Measurements from ENCODE around the gene PRDM9.

The PRDM9 gene

GRCh38 chr5:23507278-23507685, at the start of gene PRDM9:
Gene PRDM9 (plus strand): TSS chr5:23507609. CDS start chr5:23509034, 1,425 bp downstream.
- H3K27ac ChIP-seq (ENCODE audit: low read length): no peak within 1 kb of the TSS
- H3K9me3 ChIP-seq (ENCODE audit: control insufficient read depth in 1 of 2, low read length in 2 of 2): peaks cover 0 to 6% of the 10 kb centered on the region in 2 donors
- no peaks in the 10 kb centered on the region for H3K4me1 ChIP-seq (ENCODE audit: control insufficient read depth in 1 of 2, insufficient read depth in 2 of 2, low read length in 2 of 2)
- H3K27me3 ChIP-seq (ENCODE audit: low read depth, low read length): no peaks in the 10 kb centered on the region
- H3K4me3 ChIP-seq (ENCODE audit: low read depth in 1 of 2, low read length in 2 of 2): peak within 1 kb of the TSS; percentile 3 to 40
- H3K36me3 ChIP-seq (ENCODE audit: control insufficient read depth in 1 of 2, insufficient read depth in 2 of 2, low read length in 2 of 2): no peaks in the 10 kb centered on the region

- H3K36me3 ChIP-seq (ENCODE audit: control insufficient read depth in 1 of 2, insufficient read depth in 2 of 2, low read length in 2 of 2): no peaks in the 10 kb centered on the region
- no peak overlapping the region for H3K4me3 ChIP-seq (ENCODE audit: low read depth in 1 of 2, low read length in 2 of 2)
- H3K27ac ChIP-seq (ENCODE audit: low read length): no peak overlapping the region
- H3K4me1 ChIP-seq (ENCODE audit: control insufficient read depth in 1 of 2, insufficient read depth in 2 of 2, low read length in 2 of 2): no peaks in the 10 kb centered on the region
- H3K27me3 ChIP-seq (ENCODE audit: low read depth, low read length): no peaks in the 10 kb centered on the region
- H3K9me3 ChIP-seq (ENCODE audit: control insufficient read depth in 1 of 2, low read length in 2 of 2): no peaks in the 10 kb centered on the region
These were observed 49.6 kb upstream of the PRDM9 start for GRCh38 chr5:23457780-23458179.

- H3K4me3 ChIP-seq (ENCODE audit: low read depth in 1 of 2, low read length in 2 of 2): no peak overlapping the region
- no peak overlapping the region for H3K27ac ChIP-seq (ENCODE audit: low read length)
- H3K4me1 ChIP-seq (ENCODE audit: control insufficient read depth in 1 of 2, insufficient read depth in 2 of 2, low read length in 2 of 2): no peaks in the 10 kb centered on the region
- no peaks in the 10 kb centered on the region for H3K9me3 ChIP-seq (ENCODE audit: control insufficient read depth in 1 of 2, low read length in 2 of 2)
- no peaks in the 10 kb centered on the region for H3K36me3 ChIP-seq (ENCODE audit: control insufficient read depth in 1 of 2, insufficient read depth in 2 of 2, low read length in 2 of 2)
- no peaks in the 10 kb centered on the region for H3K27me3 ChIP-seq (ENCODE audit: low read depth, low read length)
These were observed 48.2 kb upstream of the PRDM9 start for GRCh38 chr5:23459214-23459613.

- H3K4me3 ChIP-seq (ENCODE audit: low read depth in 1 of 2, low read length in 2 of 2): no peak overlapping the region
- no peaks in the 10 kb centered on the region for H3K4me1 ChIP-seq (ENCODE audit: control insufficient read depth in 1 of 2, insufficient read depth in 2 of 2, low read length in 2 of 2)
- H3K36me3 ChIP-seq (ENCODE audit: control insufficient read depth in 1 of 2, insufficient read depth in 2 of 2, low read length in 2 of 2): no peaks in the 10 kb centered on the region
- no peaks in the 10 kb centered on the region for H3K27me3 ChIP-seq (ENCODE audit: low read depth, low read length)
- H3K27ac ChIP-seq (ENCODE audit: low read length): no peak overlapping the region
- H3K9me3 ChIP-seq (ENCODE audit: control insufficient read depth in 1 of 2, low read length in 2 of 2): no peaks in the 10 kb centered on the region
These were observed 45.8 kb upstream of the PRDM9 start for GRCh38 chr5:23461576-23461975.

GRCh38 chr5:23466401-23466912, 41.0 kb upstream of the PRDM9 start:
- H3K4me3 ChIP-seq (ENCODE audit: low read depth in 1 of 2, low read length in 2 of 2): no peak overlapping the region
- no peak overlapping the region for H3K27ac ChIP-seq (ENCODE audit: low read length)

GRCh38 chr5:23468658-23469057, 38.8 kb upstream of the PRDM9 start:
- no peaks in the 10 kb centered on the region for H3K27me3 ChIP-seq (ENCODE audit: low read depth, low read length)
- no peaks in the 10 kb centered on the region for H3K9me3 ChIP-seq (ENCODE audit: control insufficient read depth in 1 of 2, low read length in 2 of 2)
- H3K4me1 ChIP-seq (ENCODE audit: control insufficient read depth in 1 of 2, insufficient read depth in 2 of 2, low read length in 2 of 2): no peaks in the 10 kb centered on the region
- H3K4me3 ChIP-seq (ENCODE audit: low read depth in 1 of 2, low read length in 2 of 2): no peak overlapping the region
- no peaks in the 10 kb centered on the region for H3K36me3 ChIP-seq (ENCODE audit: control insufficient read depth in 1 of 2, insufficient read depth in 2 of 2, low read length in 2 of 2)
- H3K27ac ChIP-seq (ENCODE audit: low read length): no peak overlapping the region

More at GRCh38 chr5:23466401-23466912, 41.0 kb upstream of the PRDM9 start:
- H3K4me1 ChIP-seq (ENCODE audit: control insufficient read depth in 1 of 2, insufficient read depth in 2 of 2, low read length in 2 of 2): no peaks in the 10 kb centered on the region
- no peaks in the 10 kb centered on the region for H3K9me3 ChIP-seq (ENCODE audit: control insufficient read depth in 1 of 2, low read length in 2 of 2)
- H3K36me3 ChIP-seq (ENCODE audit: control insufficient read depth in 1 of 2, insufficient read depth in 2 of 2, low read length in 2 of 2): no peaks in the 10 kb centered on the region
- no peaks in the 10 kb centered on the region for H3K27me3 ChIP-seq (ENCODE audit: low read depth, low read length)

- no peaks in the 10 kb centered on the region for H3K9me3 ChIP-seq (ENCODE audit: control insufficient read depth in 1 of 2, low read length in 2 of 2)
- H3K36me3 ChIP-seq (ENCODE audit: control insufficient read depth in 1 of 2, insufficient read depth in 2 of 2, low read length in 2 of 2): no peaks in the 10 kb centered on the region
These were observed 33.5 kb upstream of the PRDM9 start for GRCh38 chr5:23473915-23474314.

GRCh38 chr5:23474315-23474714, 33.1 kb upstream of the PRDM9 start:
- no peaks in the 10 kb centered on the region for H3K36me3 ChIP-seq (ENCODE audit: control insufficient read depth in 1 of 2, insufficient read depth in 2 of 2, low read length in 2 of 2)
- H3K27me3 ChIP-seq (ENCODE audit: low read depth, low read length): no peaks in the 10 kb centered on the region
- no peaks in the 10 kb centered on the region for H3K9me3 ChIP-seq (ENCODE audit: control insufficient read depth in 1 of 2, low read length in 2 of 2)
- H3K4me3 ChIP-seq (ENCODE audit: low read depth in 1 of 2, low read length in 2 of 2): no peak overlapping the region
- H3K27ac ChIP-seq (ENCODE audit: low read length): no peak overlapping the region
- H3K4me1 ChIP-seq (ENCODE audit: control insufficient read depth in 1 of 2, insufficient read depth in 2 of 2, low read length in 2 of 2): no peaks in the 10 kb centered on the region

More at GRCh38 chr5:23473915-23474314, 33.5 kb upstream of the PRDM9 start:
- Histone ChIP-seq H3K27ac (ENCODE audit: low read length) (no peak overlapping the region), H3K4me1 (ENCODE audit: control insufficient read depth in 1 of 2, insufficient read depth in 2 of 2, low read length in 2 of 2) (no peaks in the 10 kb centered on the region), H3K27me3 (ENCODE audit: low read depth, low read length) (no peaks in the 10 kb centered on the region), H3K4me3 (ENCODE audit: low read depth in 1 of 2, low read length in 2 of 2) (no peak overlapping the region)

- no peaks in the 10 kb centered on the region for H3K36me3 ChIP-seq (ENCODE audit: control insufficient read depth in 1 of 2, insufficient read depth in 2 of 2, low read length in 2 of 2)
- no peak overlapping the region for H3K4me3 ChIP-seq (ENCODE audit: low read depth in 1 of 2, low read length in 2 of 2)
- no peak overlapping the region for H3K27ac ChIP-seq (ENCODE audit: low read length)
- no peaks in the 10 kb centered on the region for H3K9me3 ChIP-seq (ENCODE audit: control insufficient read depth in 1 of 2, low read length in 2 of 2)
- no peaks in the 10 kb centered on the region for H3K27me3 ChIP-seq (ENCODE audit: low read depth, low read length)
- H3K4me1 ChIP-seq (ENCODE audit: control insufficient read depth in 1 of 2, insufficient read depth in 2 of 2, low read length in 2 of 2): no peaks in the 10 kb centered on the region
These were observed 30.8 kb upstream of the PRDM9 start for GRCh38 chr5:23476580-23476979.

GRCh38 chr5:23482642-23483041, 24.8 kb upstream of the PRDM9 start:
- Histone ChIP-seq H3K4me1 (ENCODE audit: control insufficient read depth in 1 of 2, insufficient read depth in 2 of 2, low read length in 2 of 2) (no peaks in the 10 kb centered on the region), H3K9me3 (ENCODE audit: control insufficient read depth in 1 of 2, low read length in 2 of 2) (no peaks in the 10 kb centered on the region), H3K27ac (ENCODE audit: low read length) (no peak overlapping the region), H3K27me3 (ENCODE audit: low read depth, low read length) (no peaks in the 10 kb centered on the region), H3K36me3 (ENCODE audit: control insufficient read depth in 1 of 2, insufficient read depth in 2 of 2, low read length in 2 of 2) (no peaks in the 10 kb centered on the region), H3K4me3 (ENCODE audit: low read depth in 1 of 2, low read length in 2 of 2) (no peak overlapping the region)

- Histone ChIP-seq H3K27me3 (ENCODE audit: low read depth, low read length) (no peaks in the 10 kb centered on the region), H3K4me1 (ENCODE audit: control insufficient read depth in 1 of 2, insufficient read depth in 2 of 2, low read length in 2 of 2) (no peaks in the 10 kb centered on the region), H3K9me3 (ENCODE audit: control insufficient read depth in 1 of 2, low read length in 2 of 2) (no peaks in the 10 kb centered on the region), H3K36me3 (ENCODE audit: control insufficient read depth in 1 of 2, insufficient read depth in 2 of 2, low read length in 2 of 2) (no peaks in the 10 kb centered on the region), H3K27ac (ENCODE audit: low read length) (no peak overlapping the region), H3K4me3 (ENCODE audit: low read depth in 1 of 2, low read length in 2 of 2) (no peak overlapping the region)
These were observed 24.3 kb upstream of the PRDM9 start for GRCh38 chr5:23483090-23483489.

GRCh38 chr5:23484096-23484495, 23.3 kb upstream of the PRDM9 start:
- no peak overlapping the region for H3K4me3 ChIP-seq (ENCODE audit: low read depth in 1 of 2, low read length in 2 of 2)
- H3K27ac ChIP-seq (ENCODE audit: low read length): no peak overlapping the region
- no peaks in the 10 kb centered on the region for H3K9me3 ChIP-seq (ENCODE audit: control insufficient read depth in 1 of 2, low read length in 2 of 2)
- H3K36me3 ChIP-seq (ENCODE audit: control insufficient read depth in 1 of 2, insufficient read depth in 2 of 2, low read length in 2 of 2): no peaks in the 10 kb centered on the region
- H3K27me3 ChIP-seq (ENCODE audit: low read depth, low read length): no peaks in the 10 kb centered on the region
- H3K4me1 ChIP-seq (ENCODE audit: control insufficient read depth in 1 of 2, insufficient read depth in 2 of 2, low read length in 2 of 2): no peaks in the 10 kb centered on the region

Measured in muscle layer of duodenum (tissue), 2 donors.